Muscle of back (tissue), 11 donors: ENCODE results near the gene PRLH. TPM values are rescaled to one million over a fixed set of nuclear protein-coding genes. Genes with fewer than 3 reads are reported as not detected.
A peak's percentile ranks its signal among the peaks of the same experiment; 100 is the strongest.

Experiments
- DNase-seq, 3 donors: peaks; one replicate each; pipeline versions ENCODE4 v3.0.0 to v3.0.0-alpha.2; 2013
- polyA plus RNA-seq, 10 donors: library from polyadenylated mRNA; unstranded; fragments of 120-200 nt; gene quantifications; one replicate each; pipeline ENCODE4 v1.2.1, GENCODE V29; 2013; ENCODE audit not compliant: insufficient read length in 10 of 10

PRLH gene
- polyA plus RNA-seq, 10 donors, result not detected

DNA sequence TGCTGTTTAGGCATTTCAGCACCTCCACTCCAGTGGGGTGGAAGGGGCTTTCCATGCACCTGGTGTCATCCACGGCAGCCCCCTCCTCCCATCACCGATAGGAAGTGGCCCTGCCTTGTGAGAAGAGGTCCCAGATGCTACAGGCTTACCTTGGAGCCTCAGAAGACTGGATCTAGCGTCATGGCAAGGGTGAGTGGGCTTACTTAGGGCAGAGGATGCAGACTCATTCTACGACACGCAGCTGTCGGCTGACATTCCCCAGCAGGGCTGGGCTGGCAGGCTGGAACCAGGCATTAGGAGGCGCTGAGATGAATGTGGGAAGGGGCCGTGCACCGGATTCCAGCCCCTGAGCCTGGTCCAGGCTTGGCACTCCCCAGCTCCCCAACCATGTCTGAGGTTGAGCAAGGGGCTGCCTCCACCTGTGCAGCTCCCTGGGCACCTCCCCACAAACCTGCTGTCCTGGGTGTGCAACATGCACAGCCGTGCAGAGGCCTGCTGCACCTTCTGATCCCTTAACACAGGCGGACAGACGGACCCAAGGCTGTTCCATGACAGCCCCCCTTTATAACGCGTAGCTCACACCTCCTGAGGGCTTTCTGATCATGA is 1.7 kb upstream of the PRLH start:
- DNase-seq, result no peak

DNA sequence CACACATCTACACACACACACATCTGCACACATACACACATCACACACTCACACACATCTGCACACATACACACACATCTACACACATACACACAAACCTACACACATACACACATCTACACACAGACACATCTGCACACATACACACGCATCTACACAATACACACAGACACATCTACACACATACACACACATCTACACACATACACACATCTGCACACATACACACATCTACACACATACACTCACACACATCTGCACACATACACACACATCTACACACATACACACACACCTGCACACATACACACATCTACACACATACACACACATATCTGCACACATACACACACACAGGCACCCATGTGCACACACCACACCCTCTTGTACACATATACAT is 400 bp upstream of the PRLH start:
- DNase-seq, result no peak

DNA sequence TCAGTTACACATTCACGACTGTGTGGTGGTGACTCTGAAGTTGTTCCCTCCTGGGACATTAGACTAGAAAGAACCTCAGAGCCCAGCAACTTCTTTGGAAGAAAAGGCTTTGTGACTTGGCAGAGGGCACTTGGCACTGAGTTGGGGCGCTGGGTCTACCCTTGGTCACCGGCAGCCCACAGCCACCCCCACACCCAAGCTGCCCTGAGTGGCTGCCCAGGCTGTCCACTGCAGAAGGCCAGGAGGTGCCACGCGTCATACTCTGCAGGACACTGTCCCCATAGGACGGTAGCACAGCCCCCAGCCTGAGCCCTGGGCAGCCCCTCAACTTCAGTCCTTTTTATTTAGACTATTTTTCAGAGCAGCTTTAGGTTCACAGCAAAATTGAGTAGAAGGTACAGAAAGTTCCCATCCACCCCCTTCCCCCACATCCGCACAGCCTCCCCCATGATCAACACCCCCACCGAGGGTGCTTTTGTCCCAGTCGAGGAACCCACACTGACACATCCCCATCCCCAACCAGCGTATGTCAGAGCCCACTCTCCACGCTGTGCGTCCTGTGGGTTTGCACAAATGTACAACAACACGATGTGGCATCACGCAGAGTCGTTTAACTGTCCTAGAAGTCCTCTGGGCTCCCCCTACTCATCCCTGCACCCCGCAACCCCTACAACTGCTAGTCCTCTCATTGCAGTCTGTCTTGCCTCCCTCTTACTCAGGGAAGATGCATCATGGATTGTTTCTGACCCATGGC is 1.1 kb downstream of the PRLH start:
- no peak for DNase-seq

DNA sequence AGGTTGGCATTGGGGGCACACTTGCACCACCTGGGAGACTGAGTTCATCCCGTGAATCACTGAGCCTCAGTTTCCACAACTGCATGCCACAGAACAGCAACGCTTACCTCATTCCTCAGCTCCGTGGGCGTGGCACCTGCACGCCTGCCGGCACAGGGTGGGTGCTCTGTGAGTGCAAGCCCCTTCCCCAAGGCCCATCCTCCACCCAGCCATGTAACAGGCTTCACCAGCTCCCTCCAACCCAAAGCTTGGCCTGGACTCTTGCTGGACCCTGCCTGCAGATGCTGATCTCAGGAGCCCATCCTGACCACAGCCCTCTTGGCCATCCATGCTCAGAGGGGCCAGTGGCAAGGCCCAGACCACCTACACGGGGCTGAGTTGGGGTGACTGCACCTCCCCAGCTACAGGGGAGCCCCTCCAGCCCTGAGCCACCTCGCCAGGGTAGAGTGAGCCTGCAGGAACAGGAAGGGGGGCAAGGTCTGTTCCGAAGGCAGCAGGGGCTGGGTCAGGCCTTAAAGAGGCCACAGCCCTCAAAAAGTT is 1.8 kb downstream of the PRLH start:
- DNase-seq, result no peak

DNA sequence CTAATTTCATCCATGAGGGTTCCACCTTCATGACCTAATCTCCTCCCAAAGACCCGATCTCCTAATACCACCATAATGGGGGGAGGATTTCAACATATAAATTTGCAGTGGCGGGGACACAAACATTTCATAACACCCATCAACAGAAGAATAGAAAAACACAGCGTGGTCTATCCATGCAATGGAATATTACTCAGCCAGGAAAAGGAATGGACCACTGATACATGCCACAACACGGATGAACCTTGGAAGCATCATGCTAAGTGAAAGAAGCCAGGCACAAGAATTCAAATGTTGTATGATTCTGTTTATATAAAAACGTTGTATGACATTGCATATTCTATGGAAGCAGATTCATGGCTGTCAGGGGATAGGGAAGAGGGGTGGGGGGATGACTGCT is 2.7 kb downstream of the PRLH start:
- no peak for DNase-seq

DNA sequence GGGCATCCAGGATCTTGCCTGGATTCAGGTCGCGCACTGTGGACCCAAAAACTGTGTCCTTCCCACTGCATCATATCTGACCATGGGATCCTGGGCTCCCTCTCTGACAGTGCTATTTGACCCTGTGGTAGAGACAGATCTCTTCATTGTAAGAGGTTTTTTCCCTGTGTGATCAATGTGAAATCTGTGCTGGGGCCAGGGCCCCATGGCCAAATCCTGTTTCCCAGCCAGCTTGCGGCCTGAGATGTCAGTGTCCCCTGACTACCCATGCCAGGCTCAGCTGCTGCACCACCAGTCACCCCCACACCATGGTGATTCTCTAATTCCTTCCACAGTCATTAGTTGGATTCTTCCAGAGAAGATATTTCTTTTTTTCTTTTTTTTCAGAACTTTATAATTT is 3.5 kb downstream of the PRLH start:
- DNase-seq, result no peak

DNA sequence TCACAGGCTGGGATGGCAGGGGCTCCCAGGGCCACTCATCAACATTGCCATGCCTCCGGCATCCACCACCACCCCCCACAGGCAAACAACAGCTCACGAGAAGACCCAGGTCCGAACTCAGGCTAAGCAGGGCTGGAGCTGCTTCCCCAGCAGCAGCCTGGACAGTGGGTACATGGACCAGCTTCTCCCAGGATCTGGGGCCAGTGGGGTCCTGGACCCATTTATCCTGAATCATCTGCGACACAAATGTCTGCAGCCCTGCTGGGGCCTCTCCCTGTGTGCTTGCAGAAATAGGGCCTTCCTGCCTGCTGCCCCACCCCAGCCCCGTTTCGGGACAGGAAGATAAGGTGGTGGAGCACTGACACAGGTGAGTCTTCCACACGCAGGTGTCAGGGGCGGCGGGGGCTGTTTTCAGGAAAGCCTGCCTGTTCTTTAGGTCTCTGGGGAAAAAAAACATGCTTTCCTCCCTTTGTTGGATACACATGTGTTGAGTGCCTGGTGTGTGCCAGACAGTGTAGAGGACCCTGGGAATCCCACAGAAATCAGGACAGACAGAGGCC is 4.5 kb downstream of the PRLH start:
- no peak for DNase-seq

DNA sequence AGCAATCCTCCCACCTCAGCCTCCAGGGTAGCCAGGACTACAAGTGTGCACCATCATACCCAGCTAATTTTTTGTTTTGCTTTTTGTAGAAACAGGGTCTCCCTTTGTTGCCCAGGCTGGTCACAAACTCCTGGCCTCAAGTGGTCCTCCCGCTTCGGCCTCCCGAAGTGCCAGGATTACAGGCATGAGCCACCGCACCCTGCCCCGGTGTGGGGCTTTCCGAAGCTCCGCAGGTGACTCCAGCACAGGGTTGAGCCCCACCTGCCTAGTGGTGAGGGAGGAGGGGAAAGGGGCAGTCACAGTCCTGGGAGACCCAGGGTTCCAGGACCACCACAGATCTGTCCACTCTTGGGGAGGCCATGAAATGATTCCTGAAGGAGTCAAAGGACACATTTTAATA is 5.2 kb downstream of the PRLH start:
- DNase-seq, result no peak

DNA sequence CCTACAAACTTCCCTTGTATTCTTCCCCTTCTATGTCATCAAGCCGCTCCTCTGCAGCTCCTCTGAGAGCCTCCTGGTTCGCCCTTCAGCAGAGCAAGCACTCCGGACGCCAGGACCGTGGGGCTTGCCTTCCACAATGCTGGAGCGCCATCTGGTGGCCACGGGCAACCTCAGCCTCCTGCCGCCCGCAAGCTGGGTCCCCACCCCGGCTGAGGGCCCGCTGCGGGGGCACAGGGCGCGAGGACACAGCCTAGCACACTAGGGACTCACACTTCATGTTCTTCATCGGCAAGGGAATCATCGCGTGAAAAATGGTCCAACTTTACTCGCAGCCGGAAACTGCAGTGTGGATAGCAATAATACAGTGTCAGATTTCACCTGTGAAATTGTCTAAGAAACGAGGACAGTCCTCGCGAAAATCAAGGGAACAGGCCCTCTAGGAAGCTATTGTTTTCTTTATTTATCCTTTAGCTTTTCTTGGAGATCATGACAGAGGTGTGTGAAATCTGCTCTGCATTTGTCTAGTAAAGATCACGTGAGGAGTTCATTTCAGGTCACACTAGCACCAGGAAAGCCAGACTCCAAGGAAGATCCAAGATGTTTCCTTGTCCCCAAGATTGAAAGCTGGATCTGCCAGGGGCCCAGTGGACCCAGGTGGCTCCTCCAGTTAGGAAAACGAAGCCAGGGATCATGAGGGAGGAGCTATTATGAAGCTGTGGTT is 5.8 kb downstream of the PRLH start:
- peak; percentile 85 to 94 (median 92) for DNase-seq

DNA sequence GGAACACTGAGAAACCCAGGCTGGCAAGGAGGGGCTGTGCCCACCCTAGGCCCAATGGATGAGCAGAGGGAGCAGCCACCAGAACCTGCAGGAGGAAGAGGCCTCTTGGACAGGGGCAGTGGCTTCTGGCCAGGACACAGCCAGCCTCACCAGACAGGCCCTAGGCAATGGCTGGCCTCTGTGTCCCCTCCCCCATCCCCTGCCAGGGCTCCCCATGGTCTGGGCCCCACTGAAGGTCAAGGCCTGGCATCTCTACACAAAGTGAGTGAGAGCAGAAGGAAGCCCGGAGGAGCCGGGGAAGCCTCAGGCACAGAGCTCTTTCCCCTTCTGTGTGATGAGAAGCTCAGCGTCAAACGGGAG is 6.3 kb downstream of the PRLH start:
- DNase-seq, result no peak

DNA sequence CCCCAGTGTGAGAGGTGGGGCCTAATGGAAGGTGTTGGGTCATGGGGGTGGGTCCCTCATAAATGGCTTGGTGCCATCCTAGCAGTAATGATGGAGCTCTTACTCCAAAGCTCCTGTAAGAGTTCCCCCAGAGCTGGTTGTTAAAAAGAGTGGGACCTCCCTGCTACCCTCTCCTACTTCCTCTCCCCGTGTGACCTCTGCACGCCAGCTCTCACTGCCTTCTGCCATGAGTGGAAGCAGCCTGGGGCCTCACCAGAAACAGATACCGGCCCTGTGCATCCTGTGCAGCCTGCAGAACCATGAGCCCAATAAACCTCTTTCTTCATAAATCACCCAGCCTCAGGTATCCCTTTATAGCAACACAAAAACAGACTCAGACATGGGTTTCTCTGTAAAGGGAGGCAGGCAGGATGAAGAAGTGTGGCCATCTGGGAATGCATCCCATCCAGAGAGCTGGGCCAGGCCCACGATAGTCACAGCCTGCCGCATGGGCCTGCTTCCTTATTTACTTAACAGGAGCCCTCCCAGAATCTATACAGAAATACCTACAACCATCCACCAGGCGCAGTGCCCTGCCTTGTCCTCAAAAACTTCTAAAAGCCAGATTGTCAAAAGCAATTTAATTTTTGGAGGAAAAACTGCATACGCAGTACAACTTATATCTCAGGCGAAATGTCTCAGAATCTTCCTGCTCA is 7.5 kb downstream of the PRLH start:
- no peak for DNase-seq

DNA sequence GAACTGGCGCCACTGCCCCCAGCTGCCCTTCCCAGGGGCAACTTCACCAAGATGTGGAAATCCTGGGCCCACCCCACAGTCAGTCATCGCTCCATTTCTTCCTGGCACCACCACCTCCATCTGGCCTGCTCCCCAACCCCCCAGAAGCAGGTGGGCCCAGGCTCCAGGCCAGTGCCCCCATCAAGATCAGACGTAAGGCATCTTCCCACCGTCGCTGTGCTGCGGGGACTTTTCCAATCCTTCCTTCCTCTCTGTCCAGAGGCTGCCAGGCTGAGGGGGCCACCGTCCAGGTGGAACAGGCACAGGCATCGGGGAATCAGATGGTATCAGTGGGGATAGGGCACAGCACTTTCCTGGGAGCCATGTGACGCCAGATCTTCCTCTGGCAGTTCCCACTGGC is 8.1 kb downstream of the PRLH start:
- DNase-seq, result no peak

DNA sequence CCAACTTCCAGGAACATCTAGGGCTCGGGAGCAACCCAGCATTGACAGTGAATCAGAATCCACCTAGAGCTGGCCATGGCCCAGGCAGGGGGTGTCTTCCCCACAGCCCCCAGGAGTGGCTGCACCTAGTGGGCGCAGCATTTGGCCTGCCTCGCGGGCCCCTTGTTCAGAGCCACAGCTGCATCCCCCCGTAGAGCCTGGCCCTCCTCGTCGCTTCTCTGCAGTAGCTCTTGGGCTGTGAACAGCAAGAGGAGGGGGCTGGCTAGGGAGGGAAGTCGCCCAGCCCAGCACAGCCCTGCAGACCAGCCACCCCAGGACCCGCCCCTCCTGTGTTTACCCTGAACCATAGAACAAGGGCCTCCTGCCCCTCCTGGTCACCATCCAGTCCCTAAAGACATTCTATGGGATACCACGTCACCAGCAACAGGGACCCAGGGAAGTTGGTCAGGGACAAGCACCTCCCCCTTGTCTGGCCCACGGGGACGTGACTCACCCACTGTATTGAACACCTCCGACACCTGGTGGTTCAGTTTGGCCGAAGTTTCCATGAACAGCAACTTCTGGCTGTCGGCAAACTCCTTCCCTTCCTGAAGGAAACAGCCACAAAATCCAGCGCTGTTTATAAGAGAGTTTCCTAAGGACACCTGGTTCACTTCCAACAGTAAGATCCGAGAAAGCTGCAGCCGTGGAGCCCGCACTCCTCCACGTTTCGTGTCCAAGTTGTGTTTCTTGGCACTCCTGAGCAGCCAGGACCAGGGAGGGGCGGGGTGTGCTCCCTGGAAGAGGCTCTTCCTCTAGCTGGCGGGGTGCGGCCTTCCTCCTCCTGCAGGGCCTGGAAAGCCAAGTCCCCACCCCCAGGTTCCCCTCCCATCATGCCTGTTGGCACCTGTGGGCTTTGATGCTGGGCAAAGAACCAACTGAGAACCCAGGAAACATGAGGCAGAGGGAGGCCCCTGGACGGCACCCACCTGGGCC is 8.8 kb downstream of the PRLH start:
- peak in 1 of 3 donors; percentile 48 for DNase-seq

DNA sequence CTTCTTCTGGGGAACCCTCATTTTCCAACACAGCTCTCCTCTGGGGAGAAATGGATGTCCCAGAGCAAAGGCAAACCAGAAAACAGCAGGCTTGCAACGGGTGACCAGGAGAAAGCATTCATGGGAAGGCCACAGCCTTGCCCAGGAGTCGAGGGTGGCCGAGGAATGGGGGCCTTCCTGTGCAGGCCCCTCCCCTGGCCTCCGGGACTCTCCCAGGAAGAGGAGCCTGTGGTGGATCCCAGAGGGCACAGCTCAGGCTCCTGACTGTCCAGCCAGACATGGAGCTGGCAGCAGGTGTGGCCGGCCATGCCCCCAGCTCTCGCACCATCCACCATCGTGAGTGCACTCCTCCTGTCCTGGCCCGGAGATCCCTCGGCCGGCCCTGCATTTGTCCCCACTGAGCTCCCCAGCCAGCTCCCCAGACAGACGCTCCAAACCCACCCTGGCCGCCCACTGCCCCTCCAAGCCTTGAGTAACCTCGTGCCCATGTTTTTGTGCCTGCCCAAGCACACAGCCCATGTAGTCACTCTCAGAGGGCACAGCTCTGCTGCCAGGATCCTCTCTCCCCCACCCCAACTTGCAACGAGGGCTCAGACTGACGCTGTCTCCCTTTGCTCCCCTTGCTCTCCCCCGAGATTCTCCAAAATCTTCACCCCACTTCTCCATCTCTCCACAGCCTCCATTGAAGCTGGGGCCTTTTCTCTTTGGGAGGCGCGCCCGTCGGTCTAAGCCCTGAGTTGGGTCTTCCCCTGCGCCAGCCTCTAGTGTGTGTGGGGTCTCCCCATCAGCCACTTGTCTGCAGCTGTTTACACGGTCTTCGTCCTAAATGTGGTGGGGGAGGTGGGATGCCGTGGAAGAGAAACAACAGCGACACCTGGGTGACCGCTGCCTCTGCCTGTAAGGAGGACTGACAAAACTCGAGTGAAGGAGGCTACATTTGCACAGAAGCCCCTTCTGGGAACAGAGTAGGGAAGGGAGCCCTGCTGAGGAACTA is 9.8 kb downstream of the PRLH start:
- no peak for DNase-seq

DNA sequence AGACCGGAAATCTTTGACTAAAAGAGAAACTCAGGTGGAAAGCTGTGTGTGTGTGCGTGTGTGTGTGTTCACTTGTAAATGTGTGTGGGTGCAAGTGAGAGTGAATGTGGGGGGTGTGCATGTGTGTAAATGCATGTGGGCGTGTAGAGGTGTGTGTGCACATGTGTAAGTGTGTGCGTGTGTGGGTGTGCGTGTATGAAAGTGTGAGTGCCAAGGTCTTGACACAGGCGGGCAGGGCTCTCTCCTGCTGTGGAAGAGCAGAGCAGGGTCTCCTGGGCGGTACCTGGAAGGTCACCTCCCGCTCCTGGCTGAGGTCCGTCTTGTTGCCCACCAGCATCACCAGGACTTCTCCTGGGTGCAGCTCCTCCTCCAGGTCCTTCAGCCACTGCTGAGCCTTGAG is 10.6 kb downstream of the PRLH start:
- DNase-seq, result no peak

DNA sequence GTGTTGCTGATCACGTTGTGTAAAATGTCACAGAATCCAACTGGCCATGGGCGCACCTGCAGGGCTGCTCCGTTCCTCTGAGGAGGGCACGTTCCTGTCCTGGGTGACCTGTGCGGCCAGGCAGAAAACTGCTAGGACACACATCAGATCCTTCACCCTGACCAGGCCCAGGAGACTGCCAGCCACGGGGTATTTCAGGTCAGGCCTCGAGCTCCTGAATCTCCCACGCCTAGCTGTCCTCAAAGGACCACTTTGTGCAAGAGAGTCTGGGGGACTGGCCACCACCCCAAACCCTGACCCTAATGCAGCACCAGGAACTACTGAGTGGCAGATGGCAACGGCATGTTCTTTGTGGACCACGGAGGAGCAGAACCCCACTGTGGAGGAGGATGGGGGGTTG is 11.1 kb downstream of the PRLH start:
- no peak for DNase-seq

DNA sequence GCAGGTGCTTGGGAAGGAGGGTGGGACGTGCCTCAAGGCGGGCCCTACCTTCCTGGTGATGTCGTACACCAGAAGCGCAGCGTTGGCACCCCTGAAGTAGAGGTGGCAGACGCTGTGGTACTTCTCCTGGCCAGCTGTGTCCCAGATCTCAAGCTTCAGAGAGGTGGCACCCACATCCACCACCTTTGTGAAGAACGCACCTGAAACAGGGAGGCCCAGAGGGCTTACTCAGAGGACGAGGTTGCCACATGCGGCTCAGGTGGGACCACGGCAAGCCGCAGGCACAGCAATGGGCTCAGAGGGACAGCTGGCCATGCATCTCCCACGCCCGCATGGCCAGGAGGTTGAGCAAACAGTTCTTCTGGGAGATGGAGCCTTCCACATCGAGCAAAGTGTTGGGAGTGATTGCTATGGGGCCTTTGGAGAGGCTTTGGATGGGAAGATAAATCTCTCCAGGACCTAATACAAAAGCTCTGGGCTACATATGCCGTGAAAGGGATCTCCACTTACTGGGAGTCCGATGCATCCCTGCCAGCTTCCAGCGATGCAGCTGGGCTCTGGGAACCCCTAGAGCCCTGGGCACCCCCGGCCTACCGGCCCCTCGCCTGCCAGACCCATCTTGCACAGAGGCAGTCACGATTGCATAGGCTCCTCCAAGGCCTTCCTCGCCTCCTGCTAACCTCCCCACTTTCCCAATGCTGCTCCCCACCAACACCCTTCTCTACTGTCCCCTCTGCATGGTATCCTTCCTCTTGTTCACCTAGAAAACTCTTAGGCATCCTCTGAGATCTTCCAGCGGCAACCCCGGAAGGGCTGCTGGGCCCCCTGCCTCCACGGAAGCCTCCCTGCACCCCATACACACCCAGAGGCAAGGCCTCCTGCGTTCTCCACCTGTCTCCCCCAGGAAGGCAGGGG is 11.8 kb downstream of the PRLH start:
- no peak for DNase-seq

DNA sequence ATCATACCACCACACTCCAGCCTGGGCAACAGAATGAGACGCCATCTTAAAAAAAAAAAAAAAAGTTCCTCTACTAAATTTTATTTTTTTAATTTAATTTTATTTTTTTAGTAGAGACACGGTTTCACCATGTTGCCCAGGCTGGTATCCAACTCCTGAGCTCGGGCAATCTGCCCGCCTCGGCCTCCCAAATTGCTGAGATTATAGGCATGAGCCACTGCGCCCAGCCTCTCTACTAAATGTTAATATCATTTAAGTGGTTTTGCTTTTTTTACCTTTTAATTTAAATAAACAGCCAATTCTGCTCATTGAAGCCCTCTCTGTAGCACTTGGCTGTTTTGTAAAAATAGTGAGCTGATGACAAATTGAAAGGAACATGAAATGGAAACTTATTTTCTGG is 15.0 kb downstream of the PRLH start:
- no peak for DNase-seq
